Parathyroid adenoma (tissue), 2 donors: ENCODE data around the gene NIP7.

Experiments
- H2AFZ ChIP-seq: fragments of 300-600 bp; sonication (generic); one replicate; pipeline ENCODE4 v1.7.0; 2017; ENCODE audit warnings: antibody characterized with exemption, mild to moderate bottlenecking
- H3K27ac ChIP-seq: fragments of 300-600 bp; sonication (generic); one replicate; pipeline ENCODE4 v1.7.0; 2017
- H3K27me3 ChIP-seq: fragments of 300-600 bp; sonication (generic); one replicate; pipeline ENCODE4 v1.7.0; 2017; ENCODE audit warnings: low read length; ENCODE audit not compliant: control insufficient read depth, insufficient read depth
- H3K36me3 ChIP-seq: fragments of 300-600 bp; sonication (generic); one replicate; pipeline ENCODE4 v1.7.0; 2017; ENCODE audit warnings: low read length; ENCODE audit not compliant: control insufficient read depth, insufficient read depth
- H3K4me1 ChIP-seq: fragments of 300-600 bp; sonication (generic); one replicate; pipeline ENCODE4 v1.7.0; 2017; ENCODE audit warnings: control low read depth
- H3K4me2 ChIP-seq: fragments of 300-600 bp; sonication (generic); one replicate; pipeline ENCODE4 v1.7.0; 2017; ENCODE audit warnings: low read length
- H3K4me3 ChIP-seq: fragments of 300-600 bp; sonication (generic); one replicate; pipeline ENCODE4 v1.7.0; 2017; ENCODE audit warnings: low read depth, low read length
- H3K79me2 ChIP-seq: fragments of 300-600 bp; sonication (generic); one replicate; pipeline ENCODE4 v1.7.0; 2017; ENCODE audit warnings: control low read depth
- H3K9ac ChIP-seq: fragments of 300-600 bp; sonication (generic); one replicate; pipeline ENCODE4 v1.7.0; 2017; ENCODE audit warnings: mild to moderate bottlenecking
- H3K9me3 ChIP-seq: fragments of 300-600 bp; sonication (generic); one replicate; pipeline ENCODE4 v1.7.0; 2017; ENCODE audit warnings: low read length; ENCODE audit not compliant: control insufficient read depth
- TF ChIP-seq, protein P1 (sequence below): fragments of 300-600 bp; sonication (generic); IDR thresholded peaks from one replicate; pipeline ENCODE4 v1.7.0; 2017; ENCODE audit warnings: antibody characterized with exemption, mild to moderate bottlenecking
- donor health status: primary hyperparathyroidism.

NIP7 gene

DNA sequence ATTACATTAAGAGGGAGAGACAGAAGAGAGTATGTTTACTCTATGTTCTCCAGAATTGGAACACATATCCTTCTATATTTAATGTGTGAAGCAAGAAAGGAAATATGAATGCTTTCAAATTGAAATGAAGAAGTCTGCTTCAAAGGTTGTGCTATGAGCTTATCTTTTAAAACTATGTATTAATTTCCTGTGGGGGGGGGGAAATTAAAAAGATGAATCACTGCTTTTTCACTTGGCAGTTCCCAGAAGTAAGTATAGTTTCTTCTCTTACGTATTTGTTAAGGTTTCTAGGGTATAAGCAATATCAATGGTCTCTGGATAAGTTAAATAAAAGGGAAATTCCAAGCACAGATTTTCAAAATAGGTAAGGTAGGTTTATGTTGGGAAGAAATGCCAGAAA, 39.2 kb downstream of the NIP7 start:
- TF ChIP-seq, protein P1, sequence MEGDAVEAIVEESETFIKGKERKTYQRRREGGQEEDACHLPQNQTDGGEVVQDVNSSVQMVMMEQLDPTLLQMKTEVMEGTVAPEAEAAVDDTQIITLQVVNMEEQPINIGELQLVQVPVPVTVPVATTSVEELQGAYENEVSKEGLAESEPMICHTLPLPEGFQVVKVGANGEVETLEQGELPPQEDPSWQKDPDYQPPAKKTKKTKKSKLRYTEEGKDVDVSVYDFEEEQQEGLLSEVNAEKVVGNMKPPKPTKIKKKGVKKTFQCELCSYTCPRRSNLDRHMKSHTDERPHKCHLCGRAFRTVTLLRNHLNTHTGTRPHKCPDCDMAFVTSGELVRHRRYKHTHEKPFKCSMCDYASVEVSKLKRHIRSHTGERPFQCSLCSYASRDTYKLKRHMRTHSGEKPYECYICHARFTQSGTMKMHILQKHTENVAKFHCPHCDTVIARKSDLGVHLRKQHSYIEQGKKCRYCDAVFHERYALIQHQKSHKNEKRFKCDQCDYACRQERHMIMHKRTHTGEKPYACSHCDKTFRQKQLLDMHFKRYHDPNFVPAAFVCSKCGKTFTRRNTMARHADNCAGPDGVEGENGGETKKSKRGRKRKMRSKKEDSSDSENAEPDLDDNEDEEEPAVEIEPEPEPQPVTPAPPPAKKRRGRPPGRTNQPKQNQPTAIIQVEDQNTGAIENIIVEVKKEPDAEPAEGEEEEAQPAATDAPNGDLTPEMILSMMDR, result no peak
- Histone ChIP-seq H3K4me1 (no peaks in the 10 kb centered on the region), H3K36me3 (no peaks in the 10 kb centered on the region), H3K9me3 (no peaks in the 10 kb centered on the region), H3K4me3 (no peak overlapping the region), H3K27me3 (no peaks in the 10 kb centered on the region), H2AFZ (no peak overlapping the region), H3K27ac (no peak overlapping the region), H3K4me2 (no peak overlapping the region), H3K79me2 (peaks cover 2% of the 10 kb centered on the region), H3K9ac (no peak overlapping the region)

DNA sequence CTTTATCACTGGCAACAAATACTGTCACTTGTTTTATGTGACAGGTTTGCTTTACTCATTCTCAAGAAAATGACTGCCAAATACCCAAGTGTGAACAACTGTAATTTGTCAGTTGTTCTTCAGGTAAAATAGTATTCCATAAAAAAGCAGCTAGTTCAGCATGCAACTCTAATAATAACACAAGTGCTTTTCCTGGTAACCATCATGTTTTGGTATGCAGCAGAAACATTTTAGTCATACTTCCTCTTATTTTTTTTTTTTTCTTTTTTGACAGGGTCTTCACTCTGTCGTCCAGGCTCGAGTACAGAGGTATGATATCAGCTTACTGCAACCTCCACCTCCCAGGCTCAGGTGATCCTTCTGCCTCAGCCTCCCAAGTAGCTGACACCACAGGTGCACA, 41.7 kb downstream of the NIP7 start:
- Histone ChIP-seq H3K4me2 (no peak overlapping the region), H3K79me2 (no peaks in the 10 kb centered on the region), H2AFZ (no peak overlapping the region), H3K27me3 (no peaks in the 10 kb centered on the region), H3K36me3 (no peaks in the 10 kb centered on the region), H3K9me3 (no peaks in the 10 kb centered on the region), H3K4me3 (no peak overlapping the region), H3K9ac (no peak overlapping the region), H3K4me1 (peaks cover 4% of the 10 kb centered on the region), H3K27ac (no peak overlapping the region)
- TF ChIP-seq, protein P1, result no peak

DNA sequence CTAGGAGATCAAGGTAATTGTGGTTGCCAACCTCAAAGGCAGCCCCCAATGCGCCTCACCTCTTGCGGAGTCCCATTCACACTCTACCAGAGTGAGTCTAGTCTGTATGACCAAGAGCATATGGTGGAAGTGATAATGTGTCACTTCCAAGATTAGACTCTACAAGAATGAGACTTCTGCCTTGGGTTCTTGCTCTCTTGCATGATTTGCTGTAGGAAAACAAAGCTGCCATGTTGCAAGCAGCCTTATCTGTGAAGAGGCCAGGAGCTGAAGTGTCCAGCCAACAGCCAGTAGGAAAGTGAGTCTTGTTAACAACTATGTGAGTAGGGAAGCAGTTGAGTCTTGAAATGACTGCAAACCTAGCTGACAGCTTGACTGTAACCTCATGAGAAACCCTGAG, 42.8 kb downstream of the NIP7 start:
- Histone ChIP-seq H3K9ac (no peak overlapping the region), H3K4me3 (no peak overlapping the region), H3K36me3 (no peaks in the 10 kb centered on the region), H3K79me2 (no peaks in the 10 kb centered on the region), H3K4me2 (no peak overlapping the region), H3K27me3 (no peaks in the 10 kb centered on the region), H3K27ac (no peak overlapping the region), H3K9me3 (no peaks in the 10 kb centered on the region), H2AFZ (no peak overlapping the region), H3K4me1 (peaks cover 4% of the 10 kb centered on the region)
- TF ChIP-seq, protein P1, result no peak

DNA sequence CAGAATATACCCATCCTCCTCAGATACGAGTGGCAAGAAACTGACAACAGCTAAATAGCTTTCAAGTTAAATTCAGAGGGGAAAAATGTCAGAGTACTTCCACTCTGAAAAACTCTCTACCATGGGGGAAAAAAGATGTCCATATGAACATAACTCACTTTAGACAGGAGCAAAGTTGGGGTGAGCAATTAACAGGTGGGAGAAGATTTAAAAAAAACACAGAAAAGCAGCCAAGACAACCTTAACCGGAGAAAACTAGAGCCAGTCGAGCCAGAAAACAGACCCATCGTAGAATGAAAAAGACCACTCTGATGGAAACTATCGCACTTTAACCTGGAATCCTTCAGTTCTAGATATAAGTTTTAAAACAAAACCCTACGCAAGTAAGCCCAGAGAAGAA, 45.4 kb downstream of the NIP7 start:
- Histone ChIP-seq H3K9me3 (no peaks in the 10 kb centered on the region), H3K9ac (no peak overlapping the region), H3K27me3 (no peaks in the 10 kb centered on the region), H3K79me2 (no peaks in the 10 kb centered on the region), H3K36me3 (no peaks in the 10 kb centered on the region), H3K27ac (peak overlapping the region; percentile 73), H3K4me3 (peak overlapping the region; percentile 55), H3K4me1 (peaks cover 4% of the 10 kb centered on the region), H2AFZ (peak overlapping the region; percentile 70), H3K4me2 (peak overlapping the region; percentile 50)
- TF ChIP-seq, protein P1, result no peak

DNA sequence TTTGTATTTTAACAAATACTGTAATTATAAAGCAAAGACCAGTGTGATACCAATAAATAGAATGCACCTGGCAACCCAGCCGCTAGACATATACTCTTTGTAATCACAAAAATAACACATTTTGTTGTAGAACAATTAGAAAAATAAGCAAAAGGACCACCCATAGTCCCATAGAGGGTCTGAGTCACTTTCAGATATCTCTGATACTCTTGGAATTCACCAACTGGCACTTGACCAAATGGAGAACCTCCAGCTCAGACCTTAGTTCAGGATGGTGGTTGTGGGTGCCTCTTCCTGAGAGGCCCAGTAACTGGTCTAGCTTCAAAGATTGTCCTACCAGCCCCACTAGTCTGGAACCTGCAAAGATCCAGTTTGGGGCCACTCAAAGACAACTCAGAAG, 47.0 kb downstream of the NIP7 start:
- H3K4me3 ChIP-seq, result no peak overlapping the region
- H3K36me3 ChIP-seq, result no peaks in the 10 kb centered on the region
- no peaks in the 10 kb centered on the region for H3K9me3 ChIP-seq
- no peak overlapping the region for H3K4me2 ChIP-seq
- peaks cover 4% of the 10 kb centered on the region for H3K4me1 ChIP-seq
- no peaks in the 10 kb centered on the region for H3K27me3 ChIP-seq
- peak overlapping the region; percentile 57 for H3K27ac ChIP-seq
- no peak overlapping the region for H3K9ac ChIP-seq
- TF ChIP-seq, protein P1, result no peak
- no peak overlapping the region for H2AFZ ChIP-seq
- no peaks in the 10 kb centered on the region for H3K79me2 ChIP-seq
